ENCODE measurements around the gene TIMM44.

The TIMM44 gene

DNA sequence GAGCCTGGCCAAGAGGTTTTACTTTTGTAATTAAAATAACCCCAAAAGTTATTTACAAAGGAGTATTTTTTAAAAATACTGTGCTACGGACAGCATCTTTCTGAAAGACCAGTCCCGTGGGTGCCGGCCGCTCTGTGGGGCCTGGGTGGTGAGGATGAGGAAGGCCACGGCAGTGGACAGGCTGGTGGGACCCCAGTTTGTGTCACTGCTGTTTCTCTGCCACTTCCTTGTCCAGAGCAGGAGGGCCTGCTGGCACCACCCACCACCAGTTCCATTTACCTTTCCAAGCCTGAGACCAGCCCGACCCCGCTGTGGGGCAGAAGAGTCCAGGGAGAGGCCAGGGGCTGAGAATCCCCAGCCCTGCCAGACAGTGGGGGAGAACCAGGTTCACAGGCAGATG, 38.2 kb upstream of the TIMM44 start:
- ATAC-seq = no peak
- TF ChIP-seq, protein P1, sequence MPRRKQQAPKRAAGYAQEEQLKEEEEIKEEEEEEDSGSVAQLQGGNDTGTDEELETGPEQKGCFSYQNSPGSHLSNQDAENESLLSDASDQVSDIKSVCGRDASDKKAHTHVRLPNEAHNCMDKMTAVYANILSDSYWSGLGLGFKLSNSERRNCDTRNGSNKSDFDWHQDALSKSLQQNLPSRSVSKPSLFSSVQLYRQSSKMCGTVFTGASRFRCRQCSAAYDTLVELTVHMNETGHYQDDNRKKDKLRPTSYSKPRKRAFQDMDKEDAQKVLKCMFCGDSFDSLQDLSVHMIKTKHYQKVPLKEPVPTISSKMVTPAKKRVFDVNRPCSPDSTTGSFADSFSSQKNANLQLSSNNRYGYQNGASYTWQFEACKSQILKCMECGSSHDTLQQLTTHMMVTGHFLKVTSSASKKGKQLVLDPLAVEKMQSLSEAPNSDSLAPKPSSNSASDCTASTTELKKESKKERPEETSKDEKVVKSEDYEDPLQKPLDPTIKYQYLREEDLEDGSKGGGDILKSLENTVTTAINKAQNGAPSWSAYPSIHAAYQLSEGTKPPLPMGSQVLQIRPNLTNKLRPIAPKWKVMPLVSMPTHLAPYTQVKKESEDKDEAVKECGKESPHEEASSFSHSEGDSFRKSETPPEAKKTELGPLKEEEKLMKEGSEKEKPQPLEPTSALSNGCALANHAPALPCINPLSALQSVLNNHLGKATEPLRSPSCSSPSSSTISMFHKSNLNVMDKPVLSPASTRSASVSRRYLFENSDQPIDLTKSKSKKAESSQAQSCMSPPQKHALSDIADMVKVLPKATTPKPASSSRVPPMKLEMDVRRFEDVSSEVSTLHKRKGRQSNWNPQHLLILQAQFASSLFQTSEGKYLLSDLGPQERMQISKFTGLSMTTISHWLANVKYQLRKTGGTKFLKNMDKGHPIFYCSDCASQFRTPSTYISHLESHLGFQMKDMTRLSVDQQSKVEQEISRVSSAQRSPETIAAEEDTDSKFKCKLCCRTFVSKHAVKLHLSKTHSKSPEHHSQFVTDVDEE (CRISPR knock-in tag; IDR thresholded peaks at IDR 0.05) = no peak
- TF ChIP-seq ESRRG (CRISPR knock-in tag; IDR thresholded peaks at IDR 0.05) (no peak), CREB5 (CRISPR knock-in tag; IDR thresholded peaks at IDR 0.05; ENCODE audit: low read depth) (no peak), ZNF565 (CRISPR knock-in tag; conservative IDR thresholded peaks at IDR 0.05; ENCODE audit: low read depth) (no peak), ZC3H10 (CRISPR knock-in tag; IDR thresholded peaks at IDR 0.05) (no peak), BACH2 (CRISPR knock-in tag; IDR thresholded peaks at IDR 0.05; ENCODE audit: borderline replicate concordance) (no peak), ZFP30 (CRISPR knock-in tag; IDR thresholded peaks at IDR 0.05) (no peak), ZNF8 (CRISPR knock-in tag; IDR thresholded peaks at IDR 0.05) (no peak), ZNF70 (CRISPR knock-in tag; IDR thresholded peaks at IDR 0.05) (no peak), RARB (CRISPR knock-in tag; IDR thresholded peaks at IDR 0.05) (no peak), ZFP3 (CRISPR knock-in tag; IDR thresholded peaks at IDR 0.05) (no peak), GLIS3 (CRISPR knock-in tag; IDR thresholded peaks at IDR 0.05) (no peak), OSR1 (CRISPR knock-in tag; IDR thresholded peaks at IDR 0.05) (no peak), ISL1 (CRISPR knock-in tag; IDR thresholded peaks at IDR 0.05) (no peak)
- TF ChIP-seq, protein P2, sequence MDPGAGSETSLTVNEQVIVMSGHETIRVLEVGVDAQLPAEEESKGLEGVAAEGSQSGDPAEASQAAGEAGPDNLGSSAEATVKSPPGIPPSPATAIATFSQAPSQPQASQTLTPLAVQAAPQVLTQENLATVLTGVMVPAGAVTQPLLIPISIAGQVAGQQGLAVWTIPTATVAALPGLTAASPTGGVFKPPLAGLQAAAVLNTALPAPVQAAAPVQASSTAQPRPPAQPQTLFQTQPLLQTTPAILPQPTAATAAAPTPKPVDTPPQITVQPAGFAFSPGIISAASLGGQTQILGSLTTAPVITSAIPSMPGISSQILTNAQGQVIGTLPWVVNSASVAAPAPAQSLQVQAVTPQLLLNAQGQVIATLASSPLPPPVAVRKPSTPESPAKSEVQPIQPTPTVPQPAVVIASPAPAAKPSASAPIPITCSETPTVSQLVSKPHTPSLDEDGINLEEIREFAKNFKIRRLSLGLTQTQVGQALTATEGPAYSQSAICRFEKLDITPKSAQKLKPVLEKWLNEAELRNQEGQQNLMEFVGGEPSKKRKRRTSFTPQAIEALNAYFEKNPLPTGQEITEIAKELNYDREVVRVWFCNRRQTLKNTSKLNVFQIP (CRISPR knock-in tag; IDR thresholded peaks at IDR 0.05; ENCODE audit: borderline replicate concordance, low read depth) = no peak

- ATAC-seq = no peak
- TF ChIP-seq CSDC2 (CRISPR knock-in tag; IDR thresholded peaks at IDR 0.05) (no peak), ISL1 (CRISPR knock-in tag; IDR thresholded peaks at IDR 0.05) (no peak), TCF4 (CRISPR knock-in tag; IDR thresholded peaks at IDR 0.05; ENCODE audit: borderline replicate concordance) (no peak), ZNF70 (CRISPR knock-in tag; IDR thresholded peaks at IDR 0.05) (no peak), TOX (CRISPR knock-in tag; IDR thresholded peaks at IDR 0.05; ENCODE audit: borderline replicate concordance) (no peak), ESRRG (CRISPR knock-in tag; IDR thresholded peaks at IDR 0.05) (no peak), SNAI2 (CRISPR knock-in tag; IDR thresholded peaks at IDR 0.05) (no peak), ZC3H10 (CRISPR knock-in tag; IDR thresholded peaks at IDR 0.05) (no peak), OSR1 (CRISPR knock-in tag; IDR thresholded peaks at IDR 0.05) (no peak), CREB5 (CRISPR knock-in tag; IDR thresholded peaks at IDR 0.05; ENCODE audit: low read depth) (no peak)
- TF ChIP-seq, protein P3, sequence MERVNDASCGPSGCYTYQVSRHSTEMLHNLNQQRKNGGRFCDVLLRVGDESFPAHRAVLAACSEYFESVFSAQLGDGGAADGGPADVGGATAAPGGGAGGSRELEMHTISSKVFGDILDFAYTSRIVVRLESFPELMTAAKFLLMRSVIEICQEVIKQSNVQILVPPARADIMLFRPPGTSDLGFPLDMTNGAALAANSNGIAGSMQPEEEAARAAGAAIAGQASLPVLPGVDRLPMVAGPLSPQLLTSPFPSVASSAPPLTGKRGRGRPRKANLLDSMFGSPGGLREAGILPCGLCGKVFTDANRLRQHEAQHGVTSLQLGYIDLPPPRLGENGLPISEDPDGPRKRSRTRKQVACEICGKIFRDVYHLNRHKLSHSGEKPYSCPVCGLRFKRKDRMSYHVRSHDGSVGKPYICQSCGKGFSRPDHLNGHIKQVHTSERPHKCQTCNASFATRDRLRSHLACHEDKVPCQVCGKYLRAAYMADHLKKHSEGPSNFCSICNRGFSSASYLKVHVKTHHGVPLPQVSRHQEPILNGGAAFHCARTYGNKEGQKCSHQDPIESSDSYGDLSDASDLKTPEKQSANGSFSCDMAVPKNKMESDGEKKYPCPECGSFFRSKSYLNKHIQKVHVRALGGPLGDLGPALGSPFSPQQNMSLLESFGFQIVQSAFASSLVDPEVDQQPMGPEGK (CRISPR knock-in tag; IDR thresholded peaks at IDR 0.05; ENCODE audit: borderline replicate concordance) = no peak
Measured at GRCh38 chr19:7981199-7981598, 37.7 kb upstream of the TIMM44 start.

DNA sequence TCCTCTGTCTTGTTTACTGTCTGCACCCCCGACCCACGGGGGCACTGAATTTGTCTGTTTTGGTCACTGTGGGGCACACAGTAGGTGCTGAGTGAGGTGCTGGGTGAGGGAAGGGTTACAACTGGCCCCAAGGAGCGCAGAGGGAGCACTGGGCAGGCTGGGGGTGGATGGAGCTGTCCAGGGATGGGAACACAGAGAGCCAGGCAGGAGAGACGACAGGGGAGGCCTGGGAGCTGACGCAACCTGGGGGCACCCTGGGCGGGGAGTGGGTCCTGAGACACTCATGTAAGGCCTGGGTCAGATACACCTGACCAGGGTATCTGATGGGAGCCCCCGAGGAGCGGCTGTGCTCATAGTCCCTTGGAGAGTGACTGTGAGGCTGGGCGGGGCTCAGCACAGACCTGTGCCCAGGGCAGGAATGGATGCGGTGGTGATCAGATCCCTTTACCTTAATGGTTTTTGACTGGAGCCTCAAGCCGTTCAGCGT, 37.2 kb upstream of the TIMM44 start:
- ATAC-seq = no peak

More for the DNA sequence above, 37.2 kb upstream of the TIMM44 start:
- TF ChIP-seq ZFP30 (CRISPR knock-in tag; IDR thresholded peaks at IDR 0.05) = no peak
- no peak for TF ChIP-seq TOX (CRISPR knock-in tag; IDR thresholded peaks at IDR 0.05; ENCODE audit: borderline replicate concordance)
- no peak for TF ChIP-seq ISL1 (CRISPR knock-in tag; IDR thresholded peaks at IDR 0.05)
